ENCODE measurements around the gene RAP1B.

Gene RAP1B

DNA sequence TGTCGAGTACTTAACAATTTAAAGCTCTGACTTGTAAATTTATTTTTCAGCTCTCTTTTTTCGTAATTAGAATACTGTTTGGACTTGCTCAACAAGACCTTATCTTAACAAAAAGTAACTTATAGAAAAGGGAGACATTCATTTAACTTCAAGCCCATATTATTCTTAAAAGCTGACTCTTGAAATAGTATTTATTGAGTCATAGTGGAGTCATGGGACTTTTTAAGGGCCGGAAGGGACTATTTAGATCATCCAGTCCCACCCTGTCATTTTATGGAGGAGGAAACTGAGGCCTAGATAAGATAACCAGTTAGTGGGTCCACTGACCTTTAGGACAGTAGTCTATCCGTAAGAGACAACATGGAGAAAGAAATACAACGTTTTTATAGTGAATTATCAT, 1.5 kb downstream of the RAP1B start:
- Histone ChIP-seq H3K27me3 (replicated peaks) (no peaks in the 10 kb centered on the region), H3K4me3 (ENCODE audit: low read depth, low read length) (peak overlapping the region; percentile 96), H3K36me3 (replicated peaks) (peaks cover 4% of the 10 kb centered on the region), H3K27ac (peak overlapping the region; percentile 88)
- no peak for DNase-seq
- TF ChIP-seq, protein P1, sequence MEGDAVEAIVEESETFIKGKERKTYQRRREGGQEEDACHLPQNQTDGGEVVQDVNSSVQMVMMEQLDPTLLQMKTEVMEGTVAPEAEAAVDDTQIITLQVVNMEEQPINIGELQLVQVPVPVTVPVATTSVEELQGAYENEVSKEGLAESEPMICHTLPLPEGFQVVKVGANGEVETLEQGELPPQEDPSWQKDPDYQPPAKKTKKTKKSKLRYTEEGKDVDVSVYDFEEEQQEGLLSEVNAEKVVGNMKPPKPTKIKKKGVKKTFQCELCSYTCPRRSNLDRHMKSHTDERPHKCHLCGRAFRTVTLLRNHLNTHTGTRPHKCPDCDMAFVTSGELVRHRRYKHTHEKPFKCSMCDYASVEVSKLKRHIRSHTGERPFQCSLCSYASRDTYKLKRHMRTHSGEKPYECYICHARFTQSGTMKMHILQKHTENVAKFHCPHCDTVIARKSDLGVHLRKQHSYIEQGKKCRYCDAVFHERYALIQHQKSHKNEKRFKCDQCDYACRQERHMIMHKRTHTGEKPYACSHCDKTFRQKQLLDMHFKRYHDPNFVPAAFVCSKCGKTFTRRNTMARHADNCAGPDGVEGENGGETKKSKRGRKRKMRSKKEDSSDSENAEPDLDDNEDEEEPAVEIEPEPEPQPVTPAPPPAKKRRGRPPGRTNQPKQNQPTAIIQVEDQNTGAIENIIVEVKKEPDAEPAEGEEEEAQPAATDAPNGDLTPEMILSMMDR (IDR thresholded peaks at IDR 0.05; ENCODE audit: low read depth, low read length, missing control alignments), result no peak
- in situ Hi-C loops (cut with HindIII; ENCODE audit: low pct_ligation_motif_present, low sequenced_read_pairs), result no loop called here

DNA sequence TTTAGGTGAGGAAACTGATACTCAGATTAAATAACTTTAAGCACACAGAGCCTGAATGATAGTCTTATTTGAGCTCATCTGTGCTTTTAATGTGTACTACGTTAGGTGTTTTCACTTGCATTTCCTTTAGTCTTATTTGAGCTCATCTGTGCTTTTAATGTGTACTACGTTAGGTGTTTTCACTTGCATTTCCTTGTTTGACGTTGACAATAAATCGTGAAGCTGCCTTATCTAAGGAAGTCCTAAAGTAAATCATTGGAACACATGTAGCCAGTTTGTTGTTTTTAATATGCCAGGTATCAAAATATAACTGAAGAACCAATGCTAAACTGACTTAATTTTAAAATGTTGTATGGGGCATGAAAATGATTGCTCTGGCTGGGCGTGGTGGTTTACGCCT, 2.0 kb downstream of the RAP1B start:
- TF ChIP-seq, protein P1 (IDR thresholded peaks at IDR 0.05; ENCODE audit: low read depth, low read length, missing control alignments), result no peak
- Histone ChIP-seq H3K27me3 (replicated peaks) (no peaks in the 10 kb centered on the region), H3K4me3 (ENCODE audit: low read depth, low read length) (peak overlapping the region; percentile 96), H3K36me3 (replicated peaks) (peaks cover 4% of the 10 kb centered on the region), H3K27ac (peak overlapping the region; percentile 88)
- DNase-seq, result no peak
- in situ Hi-C loops (cut with HindIII; ENCODE audit: low pct_ligation_motif_present, low sequenced_read_pairs), result no loop called here

DNA sequence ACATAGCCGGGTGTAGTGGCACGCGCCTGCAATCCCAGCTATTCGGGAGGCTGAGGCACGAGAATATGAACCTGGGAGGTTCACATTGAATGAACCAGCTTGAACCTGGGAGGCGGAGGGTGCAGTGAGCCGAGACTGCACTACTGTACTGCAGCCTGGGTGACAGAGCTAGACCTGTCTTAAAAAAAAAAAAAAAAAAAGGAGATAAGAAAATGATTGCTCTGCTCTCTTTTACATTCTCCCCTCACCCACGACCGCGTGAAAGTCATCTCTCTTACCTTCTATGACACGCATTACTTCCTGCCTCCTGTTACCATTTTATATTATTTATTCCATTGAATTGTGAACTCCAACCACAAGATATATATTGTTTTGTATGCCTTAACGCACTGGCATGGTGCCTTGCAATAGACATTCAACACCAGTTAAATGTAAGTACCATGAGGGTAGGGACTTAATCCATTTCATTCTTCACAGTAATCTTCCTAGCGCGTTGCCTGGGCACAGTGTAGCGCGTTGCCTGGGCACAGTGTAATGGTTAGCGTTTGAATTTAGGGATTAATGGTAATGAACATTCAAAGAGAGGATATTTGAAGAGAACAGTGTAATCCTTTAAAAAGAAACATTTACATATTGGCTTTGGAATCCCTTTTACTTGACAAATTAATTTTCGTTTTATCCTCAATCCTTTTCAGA, 2.7 kb downstream of the RAP1B start:
- no peaks in the 10 kb centered on the region for H3K27me3 ChIP-seq (replicated peaks)
- no peak for DNase-seq
- in situ Hi-C loops (cut with HindIII; ENCODE audit: low pct_ligation_motif_present, low sequenced_read_pairs), result no loop called here
- TF ChIP-seq, protein P1 (IDR thresholded peaks at IDR 0.05; ENCODE audit: low read depth, low read length, missing control alignments), result no peak
- peaks cover 4% of the 10 kb centered on the region for H3K36me3 ChIP-seq (replicated peaks)
- H3K4me3 ChIP-seq (ENCODE audit: low read depth, low read length), result peak overlapping the region; percentile 96
- H3K27ac ChIP-seq, result peak overlapping the region; percentile 88

DNA sequence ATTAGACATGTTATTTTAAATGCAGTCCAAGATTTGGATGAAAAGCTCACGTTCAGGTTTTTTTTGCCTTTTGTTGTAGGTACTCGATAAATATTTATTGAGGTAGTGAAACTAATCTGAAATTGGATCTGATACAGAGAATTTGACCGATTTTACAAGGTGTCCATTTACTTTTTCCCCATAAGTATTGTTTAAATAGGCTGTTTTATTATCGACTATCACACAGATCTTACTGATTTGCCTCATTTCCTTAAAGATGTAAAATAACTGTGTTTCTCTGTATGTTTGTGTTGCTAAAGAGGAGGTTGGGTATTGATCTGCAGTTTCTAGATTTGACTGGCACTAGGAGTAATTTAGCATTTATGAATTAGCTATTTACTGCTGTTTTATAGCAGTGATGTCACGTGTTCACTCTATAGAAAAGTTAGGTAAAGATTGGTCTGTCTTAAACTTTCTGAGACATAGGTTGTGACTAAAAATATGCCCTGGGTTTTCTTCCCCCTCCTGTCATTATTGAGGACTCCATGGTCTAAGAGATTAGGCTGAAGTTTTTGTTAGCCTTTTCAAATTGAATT, 3.5 kb downstream of the RAP1B start:
- TF ChIP-seq, protein P1 (IDR thresholded peaks at IDR 0.05; ENCODE audit: low read depth, low read length, missing control alignments), result no peak
- no peak overlapping the region for H3K27ac ChIP-seq
- H3K27me3 ChIP-seq (replicated peaks), result no peaks in the 10 kb centered on the region
- H3K36me3 ChIP-seq (replicated peaks), result peaks cover 4% of the 10 kb centered on the region
- DNase-seq, result no peak
- no peak overlapping the region for H3K4me3 ChIP-seq (ENCODE audit: low read depth, low read length)
- in situ Hi-C loops (cut with HindIII; ENCODE audit: low pct_ligation_motif_present, low sequenced_read_pairs), result no loop called here

DNA sequence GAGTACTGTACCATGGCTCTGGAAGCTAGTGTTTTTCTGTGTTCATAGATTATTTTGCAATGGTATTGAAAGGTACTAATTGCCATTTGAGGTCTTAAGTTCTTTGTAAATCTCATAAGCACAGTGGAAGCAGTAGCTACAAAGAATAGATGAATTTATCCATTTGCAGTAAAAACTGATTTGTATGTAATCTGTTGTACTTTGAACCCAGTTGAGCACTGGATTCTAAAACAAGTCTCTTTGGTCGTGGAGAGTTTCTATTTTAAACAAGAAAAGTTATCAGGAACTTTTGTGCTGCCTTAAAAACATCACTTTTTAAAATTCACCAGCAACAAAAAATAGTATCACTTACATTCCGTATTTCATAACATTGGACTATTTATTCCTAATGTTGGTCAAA, 4.1 kb downstream of the RAP1B start:
- H3K36me3 ChIP-seq (replicated peaks), result peaks cover 4% of the 10 kb centered on the region
- in situ Hi-C loops (cut with HindIII; ENCODE audit: low pct_ligation_motif_present, low sequenced_read_pairs), result no loop called here
- no peaks in the 10 kb centered on the region for H3K27me3 ChIP-seq (replicated peaks)
- TF ChIP-seq, protein P1 (IDR thresholded peaks at IDR 0.05; ENCODE audit: low read depth, low read length, missing control alignments), result no peak
- H3K27ac ChIP-seq, result no peak overlapping the region
- no peak for DNase-seq
- no peak overlapping the region for H3K4me3 ChIP-seq (ENCODE audit: low read depth, low read length)

Measured in brain microvascular endothelial cell (primary cell).